Activated T-cell treated with anti-CD3 and anti-CD28 coated beads, Interleukin-2, amount 50 U/mL, for 72 hours (primary cell): ENCODE data around the gene MAL. TPM values are rescaled to one million over a fixed set of nuclear protein-coding genes. Genes with fewer than 3 reads are reported as not detected.
"Not testable (repeated sequence)": the region's sequence is repeated elsewhere in the genome, so short reads cannot be mapped to it uniquely, and the experiment has no call there.

Experiments
- ATAC-seq, 2 donors: fragments of 150-1000 bp; cut with Tn5 transposase; replicated peaks in 1 of 2; 2 replicates each; pipeline ENCODE4 v1.10.0; 2021; ENCODE audit warnings: moderate library complexity in 2 of 2, mild to moderate bottlenecking in 1 of 2
- DNase-seq, 2 donors: peaks; one replicate each; pipeline ENCODE4 v3.0.0; 2021 to 2022; ENCODE audit warnings: mixed read lengths in 1 of 2
- H3K27ac Mint-ChIP-seq: one replicate; pipeline ENCODE4 v1.8.0; 2022; ENCODE audit warnings: mild to moderate bottlenecking, moderate library complexity, mixed read lengths
- H3K27me3 Mint-ChIP-seq: one replicate; pipeline ENCODE4 v1.8.0; 2022; ENCODE audit warnings: low read depth, mixed read lengths
- H3K36me3 Mint-ChIP-seq, 2 donors: one replicate each; pipeline ENCODE4 v1.8.0; 2022; ENCODE audit warnings: mixed read lengths in 2 of 2, mild to moderate bottlenecking in 1 of 2; ENCODE audit not compliant: insufficient read depth in 2 of 2
- H3K4me1 Mint-ChIP-seq: one replicate; pipeline ENCODE4 v1.8.0; 2022; ENCODE audit warnings: low read depth, mixed read lengths
- H3K4me3 Mint-ChIP-seq, 2 donors: one replicate each; pipeline ENCODE4 v1.8.0; 2022; ENCODE audit warnings: mild to moderate bottlenecking in 2 of 2, mixed read lengths in 2 of 2, moderate library complexity in 2 of 2
- H3K9me3 Mint-ChIP-seq, 2 donors: one replicate each; pipeline ENCODE4 v1.8.0; 2022; ENCODE audit warnings: mixed read lengths in 2 of 2
- total RNA-seq, 2 donors: library from RNA; stranded (reverse); gene quantifications; one replicate each; pipeline ENCODE4 v1.2.3, GENCODE V29; 2022

Gene MAL
- total RNA-seq, 2 donors from 2014 or later = 92.6 to 93.8 TPM

DNA sequence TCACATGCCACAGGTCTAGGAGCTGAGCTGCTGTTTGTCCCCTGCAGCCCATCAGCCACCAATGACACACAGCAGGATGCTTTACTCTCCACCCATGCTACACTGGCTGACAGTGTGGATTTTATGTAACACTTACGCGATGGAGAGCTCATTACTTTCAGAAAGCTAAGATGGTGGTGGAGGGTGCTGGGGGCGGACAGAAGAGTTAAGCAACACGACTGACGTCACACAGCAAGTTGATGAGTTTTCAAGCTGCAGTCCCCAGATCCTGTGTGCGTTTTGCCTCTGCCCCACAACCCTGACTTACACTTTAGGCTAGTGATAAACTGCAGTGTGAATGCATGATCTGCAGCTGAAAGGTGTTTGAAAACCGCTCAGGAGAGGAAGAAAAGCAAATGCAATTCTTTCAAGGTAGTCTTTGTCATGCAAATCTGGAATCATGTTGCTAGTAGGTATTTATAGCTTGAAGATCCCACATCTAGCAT is 53.7 kb downstream of the MAL start:
- Mint-ChIP-seq H3K9me3 (no peaks in the 10 kb centered on the region), H3K4me3 (peak overlapping the region in 1 of 2 donors; percentile 27), H3K36me3 (no peaks in the 10 kb centered on the region), H3K4me1 (peaks cover 58% of the 10 kb centered on the region), H3K27me3 (no peaks in the 10 kb centered on the region), H3K27ac (no peak overlapping the region)
- DNase-seq = peak; percentile 32 to 58
- peak; percentile 43 to 50 for ATAC-seq

DNA sequence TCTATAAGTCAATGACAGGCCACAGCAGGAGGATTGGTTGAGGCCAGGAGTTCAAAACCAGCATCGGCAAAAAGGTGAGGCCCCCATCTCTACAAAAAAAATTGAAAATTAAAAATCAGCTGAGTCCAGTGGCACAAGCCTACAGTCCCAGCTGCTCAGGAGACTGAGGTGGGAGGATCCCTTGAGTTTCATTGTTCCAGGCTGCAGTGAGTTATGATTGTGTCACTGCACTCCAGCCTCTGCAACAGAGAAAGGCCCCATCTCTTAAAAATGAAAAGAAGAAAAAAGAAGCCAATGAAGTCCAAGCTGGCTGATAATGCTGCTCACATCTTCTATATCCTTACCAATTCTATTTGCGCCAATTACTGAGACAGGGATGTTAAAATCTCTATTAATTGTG is 57.0 kb downstream of the MAL start:
- H3K4me1 Mint-ChIP-seq = peaks cover 27% of the 10 kb centered on the region
- H3K36me3 Mint-ChIP-seq = peaks cover 4 to 14% of the 10 kb centered on the region in 2 donors
- ATAC-seq = no peak
- no peaks in the 10 kb centered on the region for H3K9me3 Mint-ChIP-seq
- H3K27ac Mint-ChIP-seq = no peak overlapping the region
- no peaks in the 10 kb centered on the region for H3K27me3 Mint-ChIP-seq
- no peak overlapping the region for H3K4me3 Mint-ChIP-seq
- no peak for DNase-seq

DNA sequence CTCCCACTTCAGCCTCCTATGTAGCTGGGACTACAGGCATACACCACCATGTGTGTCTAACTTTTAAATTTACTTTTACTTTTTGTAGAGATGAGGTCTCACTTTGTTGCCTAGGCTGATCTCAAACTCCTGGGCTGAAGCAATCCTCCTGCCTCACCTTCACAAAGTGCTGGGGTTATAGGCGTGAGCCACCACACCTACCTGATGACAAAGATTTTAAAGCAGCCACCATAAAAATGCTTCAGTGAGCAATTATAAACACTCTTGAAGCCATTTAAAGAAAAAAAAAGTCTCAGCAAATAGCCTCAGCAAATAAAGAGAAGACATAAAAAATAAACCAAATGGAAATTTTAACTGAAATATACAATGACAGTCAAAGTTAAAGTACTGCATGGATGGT is 60.5 kb downstream of the MAL start:
- Mint-ChIP-seq H3K36me3 (peaks cover 4 to 18% of the 10 kb centered on the region in 2 donors), H3K4me3 (no peak overlapping the region), H3K9me3 (no peaks in the 10 kb centered on the region), H3K27me3 (no peaks in the 10 kb centered on the region), H3K27ac (peak overlapping the region; percentile 19), H3K4me1 (no peaks in the 10 kb centered on the region)
- DNase-seq = no peak
- ATAC-seq = no peak

DNA sequence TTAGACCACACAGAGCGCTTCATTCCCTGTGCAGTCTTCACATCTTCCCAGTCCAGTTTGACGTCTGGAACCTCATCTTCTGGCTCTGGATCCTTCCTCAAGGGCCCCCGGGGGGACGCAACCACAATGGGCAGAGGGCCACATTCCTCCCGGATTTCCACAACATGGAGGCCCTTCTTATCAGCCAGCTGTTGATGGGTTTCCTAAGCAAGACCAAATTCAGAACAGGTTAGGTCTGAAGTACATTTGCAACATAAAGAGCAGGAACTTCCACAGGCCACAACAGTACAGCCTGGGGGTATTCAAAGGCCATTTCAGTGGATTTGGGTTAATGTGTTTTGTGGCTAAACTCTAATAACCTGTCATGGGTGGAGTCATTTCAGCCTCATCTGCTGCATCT is 61.9 kb downstream of the MAL start:
- H3K9me3 Mint-ChIP-seq = no peaks in the 10 kb centered on the region
- H3K27me3 Mint-ChIP-seq = no peaks in the 10 kb centered on the region
- no peaks in the 10 kb centered on the region for H3K4me1 Mint-ChIP-seq
- no peak overlapping the region for H3K27ac Mint-ChIP-seq
- H3K36me3 Mint-ChIP-seq = peaks cover 6 to 20% of the 10 kb centered on the region in 2 donors
- H3K4me3 Mint-ChIP-seq = no peak overlapping the region
- no peak for DNase-seq
- ATAC-seq = no peak

DNA sequence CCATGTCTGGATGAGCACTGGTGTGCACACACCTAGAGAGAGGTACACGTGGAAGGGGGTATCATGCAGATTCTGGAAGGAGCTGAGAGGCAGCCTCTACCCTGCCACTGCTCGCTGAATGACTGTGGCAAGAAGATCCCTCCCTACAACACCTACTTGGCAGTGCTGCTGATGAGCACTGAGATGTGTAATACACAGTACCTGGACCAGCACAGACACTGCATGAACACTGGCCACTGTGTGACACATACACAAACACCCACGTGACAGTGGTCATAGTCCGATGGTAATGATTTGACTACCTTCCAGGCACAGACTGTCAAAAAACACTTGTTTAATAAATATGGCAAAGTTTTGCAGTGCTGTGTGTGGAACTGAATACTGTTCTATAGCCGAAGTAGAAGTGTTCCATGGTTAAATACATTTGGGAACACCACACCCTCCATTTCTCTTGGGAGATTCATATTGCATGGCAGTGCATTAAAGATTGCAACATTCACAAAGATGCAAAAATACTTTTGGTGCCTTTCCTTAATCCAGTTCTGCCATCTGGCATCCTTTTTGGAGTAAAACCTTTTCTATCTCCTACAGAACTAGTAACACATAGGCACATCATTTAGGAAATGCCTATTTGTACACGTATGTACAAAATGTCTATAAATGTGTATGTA is 66.5 kb downstream of the MAL start:
- no peak for DNase-seq
- Mint-ChIP-seq H3K4me3 (no peak overlapping the region), H3K27ac (no peak overlapping the region), H3K9me3 (no peaks in the 10 kb centered on the region), H3K27me3 (no peaks in the 10 kb centered on the region), H3K4me1 (peaks cover 21% of the 10 kb centered on the region), H3K36me3 (peaks cover 13 to 36% of the 10 kb centered on the region in 2 donors)
- no peak for ATAC-seq

DNA sequence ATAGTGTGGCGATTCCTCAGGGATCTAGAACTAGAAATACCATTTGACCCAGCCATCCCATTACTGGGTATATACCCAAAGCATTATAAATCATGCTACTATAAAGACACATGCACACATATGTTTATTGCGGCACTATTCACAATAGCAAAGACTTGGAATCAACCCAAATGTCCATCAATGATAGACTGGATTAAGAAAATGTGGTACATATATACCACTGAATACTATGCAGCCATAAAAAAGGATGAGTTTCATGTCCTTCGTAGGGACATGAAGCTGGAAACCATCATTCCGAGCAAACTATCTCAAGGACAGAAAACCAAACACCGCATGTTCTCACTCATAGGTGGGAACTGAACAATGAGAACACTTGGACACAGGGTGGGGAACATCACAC is 72.8 kb downstream of the MAL start:
- DNase-seq, H3K9me3 Mint-ChIP-seq, H3K27me3 Mint-ChIP-seq, H3K4me3 Mint-ChIP-seq, H3K27ac Mint-ChIP-seq, ATAC-seq: not testable (repeated sequence)
- peaks cover 23% of the 10 kb centered on the region for H3K4me1 Mint-ChIP-seq
- H3K36me3 Mint-ChIP-seq = peaks cover 22 to 64% of the 10 kb centered on the region in 2 donors

DNA sequence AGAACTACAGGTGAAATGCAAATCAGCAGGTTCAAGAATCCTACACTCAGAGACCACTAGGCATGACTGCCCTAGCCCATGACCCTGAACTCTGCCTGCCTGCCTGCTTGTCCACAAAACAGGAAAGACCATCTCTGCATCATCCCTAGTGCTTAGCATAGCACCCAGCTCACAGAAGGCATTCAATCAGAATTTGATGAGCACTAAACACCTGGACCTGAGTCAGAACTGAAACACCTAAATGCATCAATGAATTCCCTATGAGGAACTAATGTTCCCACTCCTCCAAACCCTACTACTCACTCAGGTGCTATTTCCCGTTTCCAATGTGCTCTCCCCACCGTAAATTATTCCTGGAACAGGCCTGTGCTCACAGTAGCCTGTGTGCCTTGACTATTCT is 74.4 kb downstream of the MAL start:
- ATAC-seq (no peak), DNase-seq (no peak)
- no peaks in the 10 kb centered on the region for H3K27me3 Mint-ChIP-seq
- peak overlapping the region; percentile 67 for H3K27ac Mint-ChIP-seq
- no peak overlapping the region for H3K4me3 Mint-ChIP-seq
- H3K4me1 Mint-ChIP-seq = peaks cover 18% of the 10 kb centered on the region
- H3K9me3 Mint-ChIP-seq = peaks cover 0 to 2% of the 10 kb centered on the region in 2 donors
- peaks cover 24 to 62% of the 10 kb centered on the region in 2 donors for H3K36me3 Mint-ChIP-seq

Other genes with a start within 250 kb of the MAL start
- not detected for gene TEKT4, start 154.3 kb upstream of the MAL start, total RNA-seq
- gene MRPS5, start 96.1 kb downstream of the MAL start, total RNA-seq = 10 to 100 TPM; 65.4 to 82.0 TPM
- 10 to 100 TPM; 12.3 to 15.3 TPM for gene ZNF514, start 134.1 kb downstream of the MAL start, total RNA-seq
- gene ZNF2, start 140.1 kb downstream of the MAL start, total RNA-seq = 1 to 10 TPM; 3.0 to 4.7 TPM
- gene ZNF892, start 181.8 kb downstream of the MAL start, total RNA-seq = 1 to 10 TPM; 4.1 to 7.2 TPM
- gene PROM2, start 248.7 kb downstream of the MAL start, total RNA-seq = under 1 TPM; 0.38 to 0.39 TPM